HG03520 (cell line): ENCODE data around the gene PILRB.
"Not testable (repeated sequence)": the region's sequence is repeated elsewhere in the genome, so short reads cannot be mapped to it uniquely, and the experiment has no call there.

Source experiments
- ATAC-seq: cut with Tn5 transposase; IDR thresholded peaks from one replicate; pipeline ENCODE4 v1.9.1; 2021; ENCODE audit warnings: mild to moderate bottlenecking, moderate library complexity; ENCODE audit not compliant: unreplicated experiment

Gene PILRB

DNA sequence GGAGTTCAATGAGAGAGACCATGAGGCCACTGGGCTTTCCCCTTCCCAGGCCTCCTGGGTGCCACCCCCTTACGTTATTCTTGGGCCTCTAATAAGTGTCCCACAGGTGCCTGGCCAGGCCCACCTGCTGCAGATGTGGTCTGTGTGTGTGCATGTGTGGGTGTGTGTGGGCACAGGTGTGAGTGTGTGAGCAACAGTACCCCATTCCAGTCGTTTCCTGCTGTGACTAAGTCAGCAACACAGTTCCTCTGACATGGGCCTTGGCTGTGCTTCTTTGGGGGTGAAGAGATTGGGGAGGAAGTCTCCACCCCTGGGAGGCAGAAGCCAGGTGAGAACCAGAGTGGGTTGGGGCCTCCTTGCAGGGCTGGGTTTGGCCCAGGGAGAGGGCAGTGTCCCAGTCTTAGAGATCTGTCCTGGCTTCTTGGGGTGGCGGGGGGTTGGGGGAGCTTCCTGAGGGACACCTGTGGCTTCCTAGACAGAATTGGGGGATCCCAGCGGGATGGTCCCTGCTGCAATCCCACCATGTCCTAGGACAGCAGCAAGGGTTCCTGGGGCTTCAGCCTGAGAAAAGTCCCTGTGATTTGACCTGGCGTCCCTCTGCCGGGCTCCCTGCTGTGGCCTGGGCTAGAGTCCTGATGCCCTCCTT is 4.1 kb upstream of the PILRB start:
- ATAC-seq = no peak

DNA sequence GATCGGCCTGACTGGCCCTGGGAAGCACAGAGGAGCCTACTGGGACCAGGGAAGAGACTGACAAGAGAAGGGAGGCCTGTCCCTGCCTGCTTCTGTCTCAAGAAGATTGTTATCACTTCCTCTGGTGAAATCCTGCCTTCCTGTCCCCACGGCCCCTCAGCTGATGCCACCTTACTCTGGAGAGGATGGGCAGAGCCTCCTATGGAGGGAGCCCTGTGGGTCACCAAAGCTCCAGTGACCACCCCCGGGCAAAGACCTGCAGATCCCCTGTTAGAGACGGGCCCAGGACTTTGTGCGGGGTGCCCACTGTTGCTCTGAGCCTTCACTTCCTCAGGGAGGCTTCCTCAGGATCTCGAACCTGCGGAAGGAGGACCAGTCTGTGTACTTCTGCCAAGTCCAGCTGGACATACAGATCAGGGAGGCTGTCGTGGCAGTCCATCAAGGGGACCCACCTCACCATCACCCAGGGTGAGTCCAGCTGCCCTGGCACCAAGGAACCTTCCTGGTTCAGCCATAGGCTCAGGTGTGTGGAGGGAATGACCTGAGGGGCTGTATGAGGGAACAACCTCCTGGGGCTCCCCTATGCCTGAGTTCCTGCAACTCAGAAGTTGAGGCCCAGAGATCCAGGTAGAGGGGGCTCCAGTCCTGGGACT is 1.4 kb upstream of the PILRB start:
- ATAC-seq = no peak

DNA sequence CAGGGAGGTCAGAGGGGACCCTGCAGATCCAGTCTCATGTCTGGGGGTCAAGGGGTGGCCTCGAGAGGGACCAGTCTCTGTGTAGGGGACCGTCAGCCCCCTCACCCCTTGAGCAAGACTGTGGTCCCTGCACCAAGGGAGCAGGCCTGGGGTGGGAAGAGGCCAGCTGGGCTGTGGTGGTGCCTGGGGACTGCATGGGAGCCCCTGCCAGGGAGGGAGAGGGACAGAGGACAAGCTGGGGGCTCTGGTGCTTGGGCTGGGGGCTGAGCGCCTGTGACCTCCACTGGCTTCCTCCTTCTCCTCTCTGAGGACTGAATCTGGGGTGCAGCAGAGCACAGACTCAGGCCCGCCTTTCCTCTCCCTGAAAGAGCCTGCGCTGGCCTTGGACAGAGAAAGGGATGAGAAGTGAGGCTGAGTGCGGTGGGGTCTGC is 771 bp upstream of the PILRB start:
- no peak for ATAC-seq

DNA sequence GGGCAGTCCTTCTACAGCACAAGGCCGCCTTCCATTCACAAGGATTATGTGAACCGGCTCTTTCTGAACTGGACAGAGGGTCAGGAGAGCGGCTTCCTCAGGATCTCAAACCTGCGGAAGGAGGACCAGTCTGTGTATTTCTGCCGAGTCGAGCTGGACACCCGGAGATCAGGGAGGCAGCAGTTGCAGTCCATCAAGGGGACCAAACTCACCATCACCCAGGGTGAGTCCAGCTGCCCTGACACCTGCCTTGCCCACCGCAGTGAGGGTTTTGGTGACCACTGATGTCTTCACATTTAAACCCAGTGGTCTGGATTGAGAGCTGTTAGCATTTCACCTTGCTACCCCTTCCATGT is 918 bp downstream of the PILRB start:
- no peak for ATAC-seq

DNA sequence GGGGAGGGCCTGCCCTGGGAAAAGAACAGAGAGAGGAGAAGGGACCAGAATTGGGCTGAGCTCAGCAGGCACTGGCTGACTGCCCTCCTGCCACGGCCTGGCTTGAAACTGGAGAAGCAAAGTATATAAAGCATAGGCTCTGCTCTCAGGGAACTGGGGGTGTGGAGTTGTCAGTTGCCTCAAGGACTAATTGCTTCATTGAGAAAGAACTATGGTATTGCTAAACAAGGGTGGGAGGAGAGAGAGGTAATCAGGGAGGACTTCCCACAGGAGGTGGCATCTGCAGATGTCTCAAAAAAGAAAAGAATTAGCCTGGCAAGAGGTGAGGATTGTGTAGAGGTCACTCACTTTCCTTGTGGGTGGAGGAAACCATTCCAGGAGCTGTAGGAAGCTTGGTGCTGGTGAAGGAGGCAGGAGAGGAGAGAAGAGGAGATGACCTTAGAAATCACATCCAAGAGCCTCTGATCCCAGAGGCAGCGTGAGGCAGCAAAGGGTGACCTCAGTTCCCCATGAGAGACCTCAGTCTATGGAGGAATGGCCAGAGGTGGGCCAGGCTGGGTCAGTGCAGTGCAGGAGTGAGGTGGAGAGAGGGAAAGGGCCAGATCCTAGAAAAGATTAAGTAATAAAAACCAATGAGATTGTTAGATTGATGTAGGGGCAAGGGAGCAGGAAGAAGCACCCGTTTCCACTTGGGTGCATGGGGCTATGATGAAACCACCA is 2.4 kb downstream of the PILRB start:
- ATAC-seq = no peak

DNA sequence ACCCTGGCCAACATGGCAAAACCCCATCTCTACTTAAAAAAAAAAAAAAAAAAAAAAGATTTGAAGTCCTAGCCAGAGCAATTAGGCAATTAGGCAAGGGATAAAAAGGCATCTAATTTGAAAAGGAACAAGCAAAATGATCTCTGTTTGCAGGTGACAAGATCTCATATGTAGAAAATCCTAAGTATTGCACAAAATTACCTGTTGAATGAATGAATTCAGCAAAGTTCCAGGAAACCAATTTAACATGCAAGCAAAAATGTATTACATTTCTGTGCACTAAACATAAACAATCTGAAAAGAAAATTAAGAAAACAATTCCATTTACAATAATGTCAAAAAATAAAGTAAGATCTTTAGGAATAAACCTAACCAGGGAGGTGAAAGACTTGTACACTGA is 5.2 kb downstream of the PILRB start:
- ATAC-seq = no peak

DNA sequence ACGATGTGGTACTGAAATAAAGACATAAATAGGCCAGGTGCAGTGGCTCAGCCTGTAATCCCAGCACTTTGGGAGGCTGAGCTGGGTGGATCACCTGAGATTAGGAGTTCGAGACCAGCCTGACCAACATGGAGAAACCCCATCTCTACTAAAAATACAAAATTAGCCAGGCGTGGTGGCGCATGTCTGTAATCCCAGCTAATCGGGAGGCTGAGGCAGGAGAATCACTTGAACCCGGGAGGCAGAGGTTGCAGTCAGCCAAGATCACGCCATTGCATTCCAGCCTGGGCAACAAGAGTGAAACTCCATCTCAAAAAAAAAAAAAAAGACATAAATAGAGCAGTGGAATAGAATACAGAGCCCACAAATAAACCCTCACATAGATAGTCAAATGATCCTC is 5.9 kb downstream of the PILRB start:
- ATAC-seq = not testable (repeated sequence)

DNA sequence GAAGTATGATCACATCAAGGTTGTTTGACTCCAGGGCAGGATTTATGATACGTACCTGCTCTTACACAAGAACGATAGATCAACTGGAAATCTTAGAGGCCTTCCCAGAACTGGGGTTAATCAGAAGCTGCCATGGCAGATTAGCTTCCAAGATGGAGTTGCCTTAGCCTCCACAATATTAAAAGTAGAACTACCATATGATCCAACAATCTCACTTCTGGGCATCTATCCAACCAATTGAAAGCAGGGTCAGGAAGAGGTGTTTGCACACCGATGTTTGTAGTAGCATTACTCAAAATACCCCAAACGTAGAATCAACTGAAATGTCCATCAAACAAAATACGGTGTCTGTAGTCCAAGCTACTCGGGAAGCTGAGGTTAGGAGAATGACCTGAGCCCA is 6.6 kb downstream of the PILRB start:
- no peak for ATAC-seq

GRCh38 chr7:100365998-100366367 is 8.1 kb downstream of the PILRB start:
- ATAC-seq = not testable (repeated sequence)

DNA sequence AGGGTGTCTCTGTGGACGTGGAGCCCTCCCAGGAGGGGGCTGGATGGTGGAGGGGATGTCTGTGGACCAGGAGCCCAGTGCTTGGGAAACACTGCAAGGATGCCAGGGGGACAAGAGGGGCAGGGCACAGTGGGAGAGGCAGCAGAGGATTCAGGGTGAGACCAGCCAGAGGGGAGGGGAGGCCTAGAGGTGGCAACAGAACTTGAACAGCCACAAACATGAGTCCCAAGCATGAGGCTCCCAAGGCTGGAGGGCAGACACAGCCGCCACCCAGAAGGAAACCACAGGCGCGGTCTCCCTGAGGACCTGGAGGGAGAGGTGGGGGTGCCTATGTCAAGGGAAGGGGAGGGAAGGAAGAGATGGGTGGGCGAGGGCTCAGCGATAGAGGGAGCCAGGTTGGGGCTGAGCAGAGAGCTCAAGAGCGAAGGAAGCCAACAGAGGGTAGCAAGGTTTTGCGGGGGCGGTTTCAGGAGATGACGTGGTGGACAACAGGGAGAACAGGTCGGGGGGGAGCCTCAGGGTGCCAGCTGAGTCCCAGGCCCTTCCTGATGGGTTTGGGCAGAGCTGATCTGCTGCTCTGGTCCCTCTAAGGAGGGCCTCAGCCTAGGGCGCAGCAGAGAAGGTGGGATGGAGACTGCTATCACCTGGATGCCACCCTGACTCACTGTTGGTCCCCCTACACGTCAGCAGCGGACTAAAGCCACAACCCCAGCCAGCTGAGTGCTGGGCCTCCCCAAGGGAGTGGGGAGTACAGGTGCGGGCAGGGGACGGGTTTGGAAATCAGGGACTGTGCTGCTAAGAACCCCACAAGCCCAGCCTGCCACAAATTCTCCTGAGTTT is 8.7 kb downstream of the PILRB start:
- ATAC-seq = no peak

DNA sequence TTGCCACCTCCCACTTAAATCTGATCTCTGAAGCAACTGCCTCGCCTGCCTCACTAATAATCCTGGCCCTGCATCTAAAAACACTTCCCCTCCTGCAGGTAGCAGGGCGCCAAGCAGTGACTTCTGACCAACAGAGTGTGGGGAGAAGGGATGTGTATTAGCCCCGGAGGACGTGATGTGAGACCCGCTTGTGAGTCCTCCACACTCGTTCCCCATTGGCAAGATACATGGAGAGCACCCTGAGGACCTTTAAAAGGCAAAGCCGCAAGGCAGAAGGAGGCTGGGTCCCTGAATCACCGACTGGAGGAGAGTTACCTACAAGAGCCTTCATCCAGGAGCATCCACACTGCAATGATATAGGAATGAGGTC is 9.3 kb downstream of the PILRB start:
- no peak for ATAC-seq

- ATAC-seq = no peak
Observed at GRCh38 chr7:100367676-100368613, 10.0 kb downstream of the PILRB start.

DNA sequence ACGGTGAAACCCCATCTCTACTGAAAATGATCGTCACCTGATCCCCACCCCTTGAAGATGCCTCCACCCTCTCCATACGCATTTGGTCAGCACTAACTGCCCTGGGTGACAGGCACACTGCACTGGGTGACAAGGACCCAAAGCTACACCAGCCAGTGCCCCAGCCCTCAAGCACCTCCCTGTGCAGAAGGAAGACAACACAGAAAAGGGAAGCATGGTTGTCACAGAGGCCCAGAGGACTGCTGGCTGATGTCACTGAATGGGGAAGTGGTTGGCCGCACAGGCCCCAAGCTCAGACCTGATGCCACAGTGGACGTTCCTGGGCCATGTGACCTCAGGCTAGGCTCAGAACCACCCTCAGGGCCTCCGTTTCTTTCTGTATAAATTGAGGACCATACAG is 11.2 kb downstream of the PILRB start:
- ATAC-seq = peak; percentile 65

- ATAC-seq = no peak
Observed at GRCh38 chr7:100370303-100370702, 12.4 kb downstream of the PILRB start.

DNA sequence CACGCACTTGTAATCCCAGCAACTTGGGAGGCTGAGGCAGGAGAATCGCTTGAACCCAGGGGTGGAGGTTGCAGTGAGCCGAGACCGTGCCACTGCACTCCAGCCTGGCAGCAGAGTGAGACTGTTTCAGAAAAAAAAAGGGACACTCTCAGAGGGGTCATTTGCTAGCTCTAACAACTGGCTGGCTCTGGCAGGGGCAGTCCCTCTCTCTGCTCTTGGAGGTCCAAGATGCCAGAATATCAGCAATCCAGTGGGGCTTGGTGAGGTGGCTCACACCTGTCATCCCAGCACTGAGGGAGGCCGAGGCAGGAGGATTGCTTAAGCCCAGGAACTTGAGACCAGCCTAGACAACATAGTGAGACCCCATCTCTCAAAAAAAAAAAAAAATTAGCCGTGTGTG is 12.8 kb downstream of the PILRB start:
- no peak for ATAC-seq

DNA sequence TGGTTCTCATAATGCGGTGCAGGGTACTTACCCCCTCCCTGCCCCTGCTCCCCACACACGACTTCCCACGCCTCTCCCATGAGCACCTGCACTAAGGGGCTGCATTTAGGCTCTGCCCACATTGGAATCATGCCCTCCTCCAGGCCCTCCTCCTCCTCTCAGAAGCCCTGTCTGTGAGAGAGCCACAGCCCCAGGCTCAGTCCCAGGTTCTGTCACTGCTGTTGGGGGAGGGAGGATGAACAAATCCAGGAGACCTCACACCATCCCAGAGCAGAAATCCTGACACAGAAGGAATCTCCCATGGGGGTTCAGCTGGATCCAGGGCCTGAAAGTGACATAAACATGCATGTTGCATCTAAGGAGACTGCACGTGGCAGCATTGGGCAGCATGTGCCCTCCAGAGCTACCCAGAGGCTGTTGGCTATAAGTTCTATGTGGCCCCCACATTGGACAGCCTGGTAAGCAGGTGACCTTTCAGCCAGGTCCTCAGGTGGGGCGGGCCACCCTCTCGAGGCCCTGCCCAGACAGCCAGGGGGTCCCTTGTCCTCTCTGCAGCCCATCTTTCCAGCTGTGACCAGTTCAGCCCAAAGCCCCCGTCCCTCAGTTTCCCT is 13.7 kb downstream of the PILRB start:
- no peak for ATAC-seq

- no peak for ATAC-seq
Observed at GRCh38 chr7:100372256-100372655, 14.3 kb downstream of the PILRB start.

DNA sequence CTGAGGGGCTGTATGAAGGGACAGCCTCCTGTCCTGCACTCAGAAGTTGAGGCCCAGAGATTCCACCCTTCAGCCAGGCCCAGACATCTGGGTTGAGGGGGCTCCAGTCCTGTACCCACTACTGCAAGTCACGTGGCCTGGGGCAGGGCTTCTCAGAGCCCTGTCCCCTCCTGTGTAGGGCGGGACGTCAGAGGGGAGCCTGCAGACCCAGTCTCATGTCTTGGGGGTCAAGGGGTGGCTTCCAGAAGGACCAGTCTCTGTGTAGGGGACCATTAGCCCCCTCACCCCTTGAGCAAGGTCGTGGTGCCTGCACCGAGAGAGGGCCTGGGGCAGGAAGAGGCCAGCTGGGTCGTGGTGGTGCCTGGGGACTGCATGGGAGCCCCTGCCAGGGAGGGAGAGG is 14.8 kb downstream of the PILRB start:
- no peak for ATAC-seq

- ATAC-seq = no peak
Observed at GRCh38 chr7:100373261-100373831, 15.4 kb downstream of the PILRB start, which contains the start of gene PILRA. Gene PILRA, plus strand, starts transcription at chr7:100373487. Its CDS starts 170 bp downstream, at chr7:100373657.
